Measurements from ENCODE around the gene IMMP2L. TPM values are rescaled to one million over a fixed set of nuclear protein-coding genes. Genes with fewer than 3 reads are reported as not detected.

IMMP2L gene
- polyA plus RNA-seq, 1 of the 3 experiments (the other 2 are of a cell fraction) = 10.7 TPM

GRCh38 chr7:110880971-110881370 is 681.3 kb downstream of the IMMP2L start:
- Histone ChIP-seq H4K20me1 (ENCODE audit: insufficient read depth) (no peaks in the 10 kb centered on the region), H3K9ac (no peak overlapping the region), H3K4me3 (ENCODE audit: low read depth in 2 of 2, low read length in 1 of 2) (no peak overlapping the region), H3K9me2 (no peaks in the 10 kb centered on the region), H3K9me3 (no peaks in the 10 kb centered on the region), H3K4me2 (no peak overlapping the region), H3K36me3 (replicated peaks in 1 of 2; ENCODE audit: control insufficient read depth in 1 of 2, insufficient read depth in 2 of 2, low read length in 1 of 2) (no peaks in the 10 kb centered on the region), H2AFZ (ENCODE audit: low read depth) (no peak overlapping the region), H3K4me1 (ENCODE audit: control insufficient read depth in 1 of 2, insufficient read depth in 2 of 2, low read depth in 1 of 2, low read length in 1 of 2) (no peaks in the 10 kb centered on the region; a peak in 2 of 4 replicates), H3K79me2 (ENCODE audit: insufficient read depth) (no peaks in the 10 kb centered on the region), H3K27me3 (ENCODE audit: insufficient read depth) (no peaks in the 10 kb centered on the region), H3F3A (replicated peaks; ENCODE audit: insufficient read depth) (no peaks in the 10 kb centered on the region), H3K27ac (ENCODE audit: low read depth in 2 of 2, low read length in 1 of 2) (no peak overlapping the region)
- CTCF ChIA-PET = interaction anchor here (0.9 kb wide), 1 partner anchor 24 kb away, joined by 3 read pairs; no protein-coding TSS in a partner anchor
- no peak for TF ChIP-seq CHD2 (IDR thresholded peaks at IDR 0.05; ENCODE audit: low read length, partially characterized antibody)
- TF ChIP-seq USF1 (IDR thresholded peaks at IDR 0.05; ENCODE audit: borderline replicate concordance, low read depth) = no peak
- no peak for TF ChIP-seq RXRA (IDR thresholded peaks at IDR 0.05; ENCODE audit: borderline replicate concordance, low read depth)
- no peak for TF ChIP-seq RAD21 (IDR thresholded peaks at IDR 0.05; ENCODE audit: low read length)
- no peak for TF ChIP-seq MAX (IDR thresholded peaks at IDR 0.05; ENCODE audit: low read depth)
- TF ChIP-seq PBX3 (IDR thresholded peaks at IDR 0.05) = no peak
- no peak for TF ChIP-seq EP300 (IDR thresholded peaks at IDR 0.05; ENCODE audit: borderline replicate concordance in 1 of 2, low read depth in 1 of 2, low read length in 1 of 2)
- POLR2A ChIA-PET = no interaction called here
- DNase-seq = no peak

GRCh38 chr7:110877016-110877415 is 685.3 kb downstream of the IMMP2L start:
- Histone ChIP-seq H3K4me1 (ENCODE audit: control insufficient read depth in 1 of 2, insufficient read depth in 2 of 2, low read depth in 1 of 2, low read length in 1 of 2) (no peaks in the 10 kb centered on the region; a peak in 2 of 4 replicates), H3K4me3 (ENCODE audit: low read depth in 2 of 2, low read length in 1 of 2) (no peak overlapping the region), H4K20me1 (ENCODE audit: insufficient read depth) (no peaks in the 10 kb centered on the region), H3K79me2 (ENCODE audit: insufficient read depth) (no peaks in the 10 kb centered on the region), H2AFZ (ENCODE audit: low read depth) (no peak overlapping the region), H3K36me3 (replicated peaks in 1 of 2; ENCODE audit: control insufficient read depth in 1 of 2, insufficient read depth in 2 of 2, low read length in 1 of 2) (no peaks in the 10 kb centered on the region), H3K27ac (ENCODE audit: low read depth in 2 of 2, low read length in 1 of 2) (no peak overlapping the region), H3K27me3 (ENCODE audit: insufficient read depth) (no peaks in the 10 kb centered on the region), H3K9me3 (no peaks in the 10 kb centered on the region), H3F3A (replicated peaks; ENCODE audit: insufficient read depth) (no peaks in the 10 kb centered on the region), H3K4me2 (no peak overlapping the region), H3K9ac (no peak overlapping the region), H3K9me2 (no peaks in the 10 kb centered on the region)
- WGBS (ENCODE audit: low lambda C conversion rate) = 86% methylated on average over 1 of the region's 1 CpG
- no peak for DNase-seq
- CTCF ChIA-PET = interaction anchor here (0.5 to 0.9 kb wide), 2 partner anchors 10 to 124 kb away, joined by 3 to 4 read pairs; no protein-coding TSS in a partner anchor
- POLR2A ChIA-PET = no interaction called here
- no peak for TF ChIP-seq CHD2 (IDR thresholded peaks at IDR 0.05; ENCODE audit: low read length, partially characterized antibody)
- no peak for TF ChIP-seq NFIC (IDR thresholded peaks at IDR 0.05; ENCODE audit: borderline replicate concordance)
- no peak for TF ChIP-seq MXI1 (IDR thresholded peaks at IDR 0.05; ENCODE audit: low read depth, low read length)
- no peak for TF ChIP-seq SIN3A (IDR thresholded peaks at IDR 0.05; ENCODE audit: borderline replicate concordance, low read depth, low read length)
- no peak for TF ChIP-seq IRF3 (IDR thresholded peaks at IDR 0.05; ENCODE audit: low read depth, low read length)
- no peak for TF ChIP-seq TAF1 (IDR thresholded peaks at IDR 0.05; ENCODE audit: borderline replicate concordance, low read depth, low read length)
- TF ChIP-seq REST (IDR thresholded peaks at IDR 0.05; ENCODE audit: low read depth, low read length) = no peak
- TF ChIP-seq USF1 (IDR thresholded peaks at IDR 0.05; ENCODE audit: borderline replicate concordance, low read depth) = no peak

Data from SK-N-SH (cell line).